22Rv1 (cell line): Measurements from ENCODE around the gene ALPL.
"Not testable (repeated sequence)": the region's sequence is repeated elsewhere in the genome, so short reads cannot be mapped to it uniquely, and the experiment has no call there.

ENCODE experiments used
- ZFX ChIP-seq: fragments of 450-650 bp; IDR thresholded peaks from 2 replicates; pipeline ENCODE4 v1.6.1; 2017; ENCODE audit warnings: antibody characterized with exemption, borderline replicate concordance
- TF ChIP-seq, protein P1 (sequence below): fragments of 450-650 bp; IDR thresholded peaks from 2 replicates; pipeline ENCODE4 v1.5.1; 2017; ENCODE audit warnings: mild to moderate bottlenecking

DNA sequence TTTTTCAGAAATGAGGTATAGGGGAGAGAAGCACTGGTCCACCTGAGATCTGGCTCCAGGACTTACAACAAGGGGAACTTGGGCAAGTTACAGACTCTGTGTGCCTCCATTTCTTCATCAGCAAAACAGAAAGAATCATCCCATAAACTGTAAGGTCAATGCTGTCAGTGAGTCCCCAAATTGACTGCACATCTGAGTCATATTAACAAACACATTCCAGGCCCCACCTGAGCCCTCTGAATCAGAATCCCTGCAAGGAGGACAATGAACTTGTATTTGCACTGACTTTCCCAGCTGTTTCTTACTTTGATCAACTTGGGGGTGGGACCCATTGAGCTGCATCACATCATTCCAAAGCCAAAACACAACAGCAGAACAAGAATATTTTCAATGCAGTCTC, 44.1 kb upstream of the ALPL start:
- TF ChIP-seq, protein P1, sequence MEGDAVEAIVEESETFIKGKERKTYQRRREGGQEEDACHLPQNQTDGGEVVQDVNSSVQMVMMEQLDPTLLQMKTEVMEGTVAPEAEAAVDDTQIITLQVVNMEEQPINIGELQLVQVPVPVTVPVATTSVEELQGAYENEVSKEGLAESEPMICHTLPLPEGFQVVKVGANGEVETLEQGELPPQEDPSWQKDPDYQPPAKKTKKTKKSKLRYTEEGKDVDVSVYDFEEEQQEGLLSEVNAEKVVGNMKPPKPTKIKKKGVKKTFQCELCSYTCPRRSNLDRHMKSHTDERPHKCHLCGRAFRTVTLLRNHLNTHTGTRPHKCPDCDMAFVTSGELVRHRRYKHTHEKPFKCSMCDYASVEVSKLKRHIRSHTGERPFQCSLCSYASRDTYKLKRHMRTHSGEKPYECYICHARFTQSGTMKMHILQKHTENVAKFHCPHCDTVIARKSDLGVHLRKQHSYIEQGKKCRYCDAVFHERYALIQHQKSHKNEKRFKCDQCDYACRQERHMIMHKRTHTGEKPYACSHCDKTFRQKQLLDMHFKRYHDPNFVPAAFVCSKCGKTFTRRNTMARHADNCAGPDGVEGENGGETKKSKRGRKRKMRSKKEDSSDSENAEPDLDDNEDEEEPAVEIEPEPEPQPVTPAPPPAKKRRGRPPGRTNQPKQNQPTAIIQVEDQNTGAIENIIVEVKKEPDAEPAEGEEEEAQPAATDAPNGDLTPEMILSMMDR = not testable (repeated sequence)
- TF ChIP-seq ZFX = not testable (repeated sequence)
